OCI-LY7 (cell line): ENCODE measurements around the gene TAF5. TPM values are rescaled to one million over a fixed set of nuclear protein-coding genes. Genes with fewer than 3 reads are reported as not detected.
A peak's percentile ranks its signal among the peaks of the same experiment; 100 is the strongest.

Source experiments
- BruUV-seq: library from RNA; stranded (reverse); fragments of 400-500 nt; replicated peaks from 2 replicates; lab custom pipeline; 2021; lab: Mats Ljungman, UMichigan
- CTCF ChIA-PET: fragments of 300-600 bp; sonication (Branson Sonifier 250); formaldehyde crosslinking; loops from one replicate; lab custom pipeline; 2022; ENCODE audit warnings: antibody characterized with exemption; ENCODE audit not compliant: unreplicated experiment; lab: Charles Lee
- POLR2A ChIA-PET: fragments of 300-600 bp; sonication (Branson Sonifier 250); formaldehyde crosslinking; loops from one replicate; lab custom pipeline; 2022; ENCODE audit warnings: antibody characterized with exemption; lab: Charles Lee
- DNase-seq: peaks from one replicate; pipeline ENCODE4 v3.0.0-alpha.2; 2015; ENCODE audit warnings: low spot score
- H2AFZ ChIP-seq: fragments of 200-600 bp; sonication (generic), shearing (Covaris generic); 2 replicates; pipeline ENCODE4 v1.6.1; 2014; ENCODE audit warnings: mild to moderate bottlenecking, antibody characterized with exemption, low read length, moderate library complexity
- H3K27ac ChIP-seq: fragments of 200-600 bp; sonication (generic); 2 replicates; pipeline ENCODE4 v1.5.1; 2014; ENCODE audit warnings: mixed run types, low read depth, mild to moderate bottlenecking, moderate library complexity, low read length, inconsistent platforms; ENCODE audit not compliant: poor library complexity, severe bottlenecking
- H3K36me3 ChIP-seq: fragments of 200-600 bp; sonication (generic); 2 replicates; pipeline ENCODE4 v1.6.1; 2014; ENCODE audit warnings: mild to moderate bottlenecking, antibody characterized with exemption, low read length, moderate library complexity, mixed read lengths; ENCODE audit not compliant: insufficient read depth
- H3K4me1 ChIP-seq: fragments of 200-600 bp; sonication (generic); 2 replicates; pipeline ENCODE4 v1.5.1; 2014; ENCODE audit warnings: mild to moderate bottlenecking, low read length; ENCODE audit not compliant: insufficient read depth, poor library complexity, severe bottlenecking
- H3K4me2 ChIP-seq: fragments of 200-600 bp; sonication (generic); 2 replicates; pipeline ENCODE4 v1.6.1; 2014; ENCODE audit warnings: mild to moderate bottlenecking, low read length
- H3K4me3 ChIP-seq: fragments of 200-600 bp; sonication (generic); 2 replicates; pipeline ENCODE4 v1.5.1; 2014; ENCODE audit warnings: mild to moderate bottlenecking, low read depth, low read length; ENCODE audit not compliant: poor library complexity, severe bottlenecking
- H3K79me2 ChIP-seq: fragments of 200-600 bp; sonication (generic); 2 replicates; pipeline ENCODE4 v1.6.1; 2016; ENCODE audit warnings: low read depth, mild to moderate bottlenecking, low read length, moderate library complexity, mixed read lengths; ENCODE audit not compliant: insufficient read depth
- H3K9me2 ChIP-seq: fragments of 200-600 bp; sonication (generic); 2 replicates; pipeline ENCODE4 v1.6.1; 2016; ENCODE audit warnings: mild to moderate bottlenecking, low read length, mixed read lengths; ENCODE audit not compliant: insufficient read depth
- H3K9me3 ChIP-seq: fragments of 200-600 bp; sonication (generic); 2 replicates; pipeline ENCODE4 v1.6.1; 2014; ENCODE audit warnings: mild to moderate bottlenecking, mixed run types, low read length, mixed read lengths
- H4K20me1 ChIP-seq: fragments of 200-600 bp; sonication (generic); 2 replicates; pipeline ENCODE4 v1.6.1; 2014; ENCODE audit warnings: mild to moderate bottlenecking, antibody characterized with exemption, low read length, moderate library complexity, mixed read lengths; ENCODE audit not compliant: insufficient read depth
- CTCF ChIP-seq: fragments of 200-600 bp; sonication (generic); conservative IDR thresholded peaks from 2 replicates; pipeline ENCODE4 v1.5.1; 2014; ENCODE audit warnings: mild to moderate bottlenecking, antibody characterized with exemption, low read length, moderate library complexity, mixed read lengths
- EZH2phosphoT487 ChIP-seq: fragments of 200-600 bp; sonication (generic); IDR thresholded peaks from 2 replicates; pipeline ENCODE4 v1.6.1; 2018; ENCODE audit warnings: low read depth, borderline replicate concordance, mild to moderate bottlenecking, mixed run types, antibody characterized with exemption, low read length, moderate library complexity, mixed read lengths
- intact Hi-C: fragments of 100-400 bp; cut with micrococcal nuclease; formaldehyde crosslinking; loops from one replicate; pipeline ENCODE4 v1.10.0; 2022; ENCODE audit not compliant: unreplicated experiment
- microRNA-seq: library from miRNA; unstranded; fragments of <30 nt; microRNA quantifications from one replicate; pipeline ENCODE4 v1.2.0, GENCODE V29; 2022; ENCODE audit warnings: borderline replicate concordance
- total RNA-seq, 2 experiments: library from RNA; depleted of rRNA in 1 of 2; stranded (reverse); fragments of >200 nt in 1 of 2; shearing (Covaris generic) in 1 of 2; gene quantifications; 2 replicates each; pipeline ENCODE4 v1.2.3, GENCODE V29; 2014 to 2022

The TAF5 gene
- total RNA-seq, 2 experiments from 2014 or later, result 15.9 to 17.8 TPM

- no peaks in the 10 kb centered on the region for H3K79me2 ChIP-seq
- no peaks in the 10 kb centered on the region for H3K9me3 ChIP-seq
- no peak overlapping the region for H3K4me3 ChIP-seq
- H3K36me3 ChIP-seq, result peaks cover 97% of the 10 kb centered on the region
- no TSS peak for BruUV-seq
- POLR2A ChIA-PET, result interaction anchor here (0.7 kb wide), 1 partner anchor 598 kb away, joined by 3 read pairs; no protein-coding TSS in a partner anchor
- H4K20me1 ChIP-seq, result no peaks in the 10 kb centered on the region
- H3K27ac ChIP-seq, result no peak overlapping the region
- CTCF ChIA-PET, result no interaction called here
- TF ChIP-seq EZH2phosphoT487 (no peak), CTCF (no peak)
- no peak overlapping the region for H3K4me2 ChIP-seq
- no peaks in the 10 kb centered on the region for H3K9me2 ChIP-seq
- intact Hi-C loops, result no loop called here
- H2AFZ ChIP-seq, result no peak overlapping the region
- no peak for DNase-seq
- peaks cover 11% of the 10 kb centered on the region for H3K4me1 ChIP-seq
Measured at GRCh38 chr10:103433858-103434257, 66.1 kb downstream of the TAF5 start.

Small RNA genes within 50 kb of the gene (microRNA-seq; reads per million reads assigned to microRNA genes)
- 7,124 reads per million, percentile 93 among the genes with 10 or more reads in this experiment for gene MIR1307

Other genes with a start within 250 kb of the TAF5 start
- gene NT5C2, start 174.7 kb upstream of the TAF5 start, total RNA-seq (2014; rRNA removed; shearing (Covaris generic)), result 72.0 and 73.5 TPM in 2 replicates
- 87.3 and 118 TPM in 2 replicates for gene NT5C2, start 174.7 kb upstream of the TAF5 start, total RNA-seq (2022)
- gene RPEL1, start 122.1 kb upstream of the TAF5 start, total RNA-seq (2014; rRNA removed; shearing (Covaris generic)), result not detected in 2 replicates
- gene RPEL1, start 122.1 kb upstream of the TAF5 start, total RNA-seq (2022), result not detected in 2 replicates
- not detected in 2 replicates for gene INA, start 90.8 kb upstream of the TAF5 start, total RNA-seq (2014; rRNA removed; shearing (Covaris generic))
- not detected in 2 replicates for gene INA, start 90.8 kb upstream of the TAF5 start, total RNA-seq (2022)
- 14.9 and 16.0 TPM in 2 replicates for gene PCGF6, start 16.8 kb upstream of the TAF5 start, total RNA-seq (2014; rRNA removed; shearing (Covaris generic))
- 12.3 and 12.6 TPM in 2 replicates for gene PCGF6, start 16.8 kb upstream of the TAF5 start, total RNA-seq (2022)
- 74.7 and 117 TPM in 2 replicates for gene ATP5MK, start 28.5 kb downstream of the TAF5 start, total RNA-seq (2014; rRNA removed; shearing (Covaris generic))
- 276 and 307 TPM in 2 replicates for gene ATP5MK, start 28.5 kb downstream of the TAF5 start, total RNA-seq (2022)
- gene PDCD11, start 28.6 kb downstream of the TAF5 start, total RNA-seq (2014; rRNA removed; shearing (Covaris generic)), result 54.5 and 62.9 TPM in 2 replicates
- gene PDCD11, start 28.6 kb downstream of the TAF5 start, total RNA-seq (2022), result 64.4 and 68.4 TPM in 2 replicates
- not detected in 2 replicates for gene CALHM2, start 84.4 kb downstream of the TAF5 start, total RNA-seq (2014; rRNA removed; shearing (Covaris generic))
- not detected in 2 replicates for gene CALHM2, start 84.4 kb downstream of the TAF5 start, total RNA-seq (2022)
- not detected in 2 replicates for gene CALHM1, start 90.9 kb downstream of the TAF5 start, total RNA-seq (2014; rRNA removed; shearing (Covaris generic))
- 0.13 and 0.18 TPM in 2 replicates for gene CALHM1, start 90.9 kb downstream of the TAF5 start, total RNA-seq (2022)
- 0.26 TPM in 1 of 2 replicates, not detected in the other for gene CALHM3, start 111.3 kb downstream of the TAF5 start, total RNA-seq (2014; rRNA removed; shearing (Covaris generic))
- gene CALHM3, start 111.3 kb downstream of the TAF5 start, total RNA-seq (2022), result not detected in 2 replicates
- 0.46 and 0.47 TPM in 2 replicates for gene NEURL1, start 125.7 kb downstream of the TAF5 start, total RNA-seq (2014; rRNA removed; shearing (Covaris generic))
- not detected in 2 replicates for gene NEURL1, start 125.7 kb downstream of the TAF5 start, total RNA-seq (2022)